Activated T-cell treated with anti-CD3 and anti-CD28 coated beads for 48 hours (primary cell): ENCODE results near the gene CHD2.
"Not testable (repeated sequence)": the region's sequence is repeated elsewhere in the genome, so short reads cannot be mapped to it uniquely, and the experiment has no call there.

Experiments used
- DNase-seq: peaks from one replicate; pipeline ENCODE4 v3.0.0-alpha.2; 2020; ENCODE audit warnings: low read depth

The CHD2 gene

DNA sequence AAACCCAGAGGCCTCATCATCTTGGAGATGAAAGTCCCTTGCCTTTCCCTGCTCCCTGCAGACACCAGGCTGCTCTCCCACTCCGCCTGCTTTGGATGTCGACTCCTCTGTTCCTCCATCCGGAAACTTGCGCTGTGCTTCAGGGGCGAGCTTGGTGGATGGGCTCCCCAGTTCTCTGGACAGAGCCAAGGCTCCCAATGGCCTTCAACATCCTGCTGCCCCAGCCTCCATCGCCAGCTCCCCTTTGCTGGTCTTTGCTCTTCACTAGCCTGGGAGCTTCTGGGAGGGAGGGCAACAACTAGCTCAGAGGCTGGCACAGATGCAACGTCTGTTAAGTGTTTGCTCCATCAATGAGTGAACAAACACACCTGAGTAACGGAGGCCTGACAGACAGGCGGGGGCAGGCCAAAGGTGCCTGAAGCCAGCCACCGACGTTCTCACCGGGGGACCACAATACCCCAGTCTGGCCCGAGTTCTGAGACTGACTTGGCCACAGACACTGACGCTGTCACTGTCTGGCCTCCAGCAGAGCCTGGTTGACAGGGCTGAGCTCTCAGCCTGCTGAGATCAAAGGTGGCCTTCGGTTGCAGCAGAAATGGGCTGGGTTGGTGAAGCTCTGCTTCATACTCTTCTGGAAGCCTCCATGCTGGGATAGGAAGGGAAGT is 149.9 kb downstream of the CHD2 start:
- DNase-seq, result no peak

- no peak for DNase-seq
Measured at GRCh38 chr15:93050648-93051047, 150.5 kb downstream of the CHD2 start.

GRCh38 chr15:93051236-93052089 is 151.3 kb downstream of the CHD2 start:
- no peak for DNase-seq

GRCh38 chr15:93052090-93052879 is 152.2 kb downstream of the CHD2 start:
- DNase-seq, result no peak

DNA sequence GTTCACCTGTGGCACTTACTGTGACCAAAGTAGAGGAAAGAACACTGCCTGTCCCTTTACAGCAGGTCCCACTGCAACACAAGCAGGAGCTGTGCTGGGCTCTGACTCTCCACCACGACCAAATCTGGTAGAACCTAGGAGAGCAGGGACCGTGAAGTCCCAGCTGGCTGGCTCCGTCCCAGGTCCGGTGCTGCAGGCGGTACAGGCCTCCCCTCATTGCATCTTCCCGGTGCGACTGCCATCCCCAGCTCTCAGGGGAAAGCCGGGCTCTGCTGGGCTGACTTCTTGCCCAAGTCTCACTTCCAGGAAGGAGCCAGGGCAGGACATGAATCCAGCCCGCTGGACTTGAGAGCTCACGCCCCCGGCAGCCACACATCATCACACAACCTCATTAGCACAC is 155.1 kb downstream of the CHD2 start:
- DNase-seq, result no peak

DNA sequence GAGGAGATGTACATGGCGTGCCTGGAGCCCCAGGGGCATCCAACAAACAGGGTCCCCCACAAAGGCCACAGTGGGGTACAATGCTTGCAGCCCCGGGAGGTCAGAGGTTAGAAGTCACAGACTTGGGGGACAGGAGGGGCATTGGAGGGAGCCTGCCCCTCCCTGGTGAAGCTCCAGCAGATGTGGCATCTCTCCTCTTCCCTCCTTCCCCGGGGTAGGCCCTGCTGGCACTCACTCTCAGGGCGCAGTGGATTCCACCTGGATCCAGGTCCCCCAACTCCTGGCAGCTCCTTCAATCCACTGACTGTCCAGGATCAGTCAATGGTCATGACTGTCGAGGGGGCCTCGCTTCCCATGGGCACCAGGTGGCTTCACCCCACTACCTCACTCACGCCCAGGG is 156.7 kb downstream of the CHD2 start:
- no peak for DNase-seq

GRCh38 chr15:93057618-93058017 is 157.5 kb downstream of the CHD2 start:
- no peak for DNase-seq

DNA sequence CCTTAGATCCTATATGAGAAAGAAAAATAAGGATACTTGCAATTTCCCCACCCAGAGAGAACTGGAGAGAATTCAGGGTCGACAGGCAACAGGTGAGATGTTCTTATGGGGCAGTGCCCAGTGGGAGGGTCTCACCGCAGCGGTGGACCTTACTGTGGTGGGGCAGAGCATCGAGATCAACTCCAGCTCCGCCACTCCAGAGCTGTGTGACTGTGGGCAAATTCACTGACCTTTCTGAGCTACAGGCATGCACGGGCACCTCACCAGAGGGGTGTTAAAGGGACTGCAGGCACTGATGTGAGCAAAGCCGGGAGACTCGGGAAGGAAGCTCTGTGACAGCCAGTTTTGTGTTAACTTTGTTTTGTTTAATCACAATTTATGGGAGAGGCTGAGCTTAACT is 158.0 kb downstream of the CHD2 start:
- DNase-seq, result no peak

DNA sequence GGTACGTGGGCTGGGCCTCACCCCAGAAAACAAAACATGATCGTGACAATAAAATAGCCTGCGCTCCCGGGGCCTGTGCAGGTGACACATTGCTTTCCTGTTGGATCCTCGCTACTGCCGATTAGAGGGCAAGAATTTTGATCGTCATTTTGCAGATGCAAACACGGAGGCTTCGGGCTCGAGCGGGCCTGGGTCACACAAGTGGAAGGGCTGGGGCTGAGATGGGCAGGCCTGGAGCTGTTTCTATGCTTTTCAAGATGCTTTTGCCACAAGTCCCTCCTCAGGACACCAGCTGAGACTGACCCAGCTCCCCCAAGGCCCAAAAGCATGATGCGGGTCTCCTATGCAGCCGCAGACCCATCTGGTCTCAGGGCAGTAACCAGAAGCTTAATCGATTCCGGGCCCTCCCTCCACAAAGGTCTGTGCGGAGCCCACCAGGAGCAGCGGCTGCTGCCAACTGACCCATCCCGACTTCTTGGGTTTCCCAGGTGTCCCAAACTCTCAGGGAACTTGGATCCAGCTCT is 158.8 kb downstream of the CHD2 start:
- DNase-seq, result no peak

DNA sequence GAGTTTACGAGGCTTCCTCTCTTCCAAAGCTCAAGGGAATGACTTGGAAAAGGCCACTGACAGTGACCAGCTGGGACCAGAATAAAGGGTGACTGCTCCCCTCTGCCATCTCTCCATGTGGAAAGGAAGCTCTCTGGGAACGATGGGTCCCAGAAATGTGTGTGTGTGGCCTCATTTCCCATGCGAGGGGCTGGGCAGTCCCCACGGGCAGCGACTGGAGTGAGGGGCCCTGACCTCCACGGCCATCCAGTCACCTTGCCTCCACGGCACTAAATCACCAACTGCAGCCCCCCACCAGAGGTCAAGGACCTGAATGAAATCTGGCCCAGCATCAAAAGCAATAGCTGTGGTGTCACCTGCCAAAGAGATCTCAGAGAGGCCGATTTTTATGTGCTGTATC is 159.3 kb downstream of the CHD2 start:
- no peak for DNase-seq

GRCh38 chr15:93060336-93061248 is 160.5 kb downstream of the CHD2 start:
- DNase-seq, result no peak

DNA sequence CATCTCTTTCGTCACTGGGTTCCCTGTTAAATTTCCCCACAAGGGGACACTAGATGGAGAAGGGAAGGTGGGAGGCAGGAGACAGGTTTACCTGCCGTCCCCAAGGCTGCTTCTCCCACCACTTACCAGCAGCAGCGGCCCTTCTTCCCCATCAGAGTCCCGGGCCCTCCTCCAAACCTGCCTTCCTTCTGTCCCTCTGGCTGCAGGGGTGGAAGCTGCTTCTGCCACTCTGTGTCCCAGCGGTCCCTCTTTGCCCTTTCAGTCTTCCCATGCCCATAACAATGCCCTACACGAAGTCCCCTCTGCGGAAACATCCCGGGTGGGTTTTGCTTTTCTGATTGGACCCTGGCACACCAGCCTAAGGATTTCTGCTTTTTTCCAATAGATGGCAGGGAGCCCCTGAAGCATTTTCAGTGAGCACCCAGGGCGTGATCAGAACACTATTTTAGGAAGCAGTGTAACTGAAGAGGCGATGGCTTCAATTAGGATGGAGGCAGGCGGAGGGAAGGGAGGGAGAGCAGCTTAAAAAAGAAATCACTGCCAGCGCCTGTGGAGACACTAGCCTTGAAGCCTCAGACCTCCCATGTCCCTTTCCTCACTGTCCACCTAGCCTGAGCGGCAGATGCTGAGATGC is 162.6 kb downstream of the CHD2 start:
- not testable (repeated sequence) for DNase-seq

DNA sequence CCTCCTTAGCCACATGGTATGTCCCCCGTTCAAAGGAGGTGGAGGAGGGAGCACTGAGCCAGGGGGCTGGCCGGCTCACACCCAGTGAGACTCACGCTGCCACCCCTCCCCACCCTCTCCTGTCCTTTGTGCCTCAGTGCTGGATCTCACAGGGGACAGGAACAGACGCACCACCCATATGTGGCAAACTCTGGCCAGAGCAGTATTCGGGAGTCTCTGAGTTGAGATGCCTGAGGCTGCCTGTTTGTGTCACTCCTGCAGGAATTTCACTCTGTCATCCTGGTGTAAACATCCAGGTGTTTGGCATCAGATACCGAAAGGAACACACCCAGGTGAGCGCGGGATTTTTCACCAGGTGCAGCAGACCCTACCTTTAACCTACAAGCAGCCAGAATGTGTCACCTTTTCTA is 163.1 kb downstream of the CHD2 start:
- DNase-seq, result no peak

GRCh38 chr15:93063796-93064690 is 163.9 kb downstream of the CHD2 start:
- no peak for DNase-seq

- DNase-seq, result no peak
Measured at GRCh38 chr15:93065641-93066045, 165.5 kb downstream of the CHD2 start.

- DNase-seq, result no peak
Measured at GRCh38 chr15:93066224-93066681, 166.1 kb downstream of the CHD2 start.

GRCh38 chr15:93066834-93067648 is 166.9 kb downstream of the CHD2 start:
- no peak for DNase-seq

DNA sequence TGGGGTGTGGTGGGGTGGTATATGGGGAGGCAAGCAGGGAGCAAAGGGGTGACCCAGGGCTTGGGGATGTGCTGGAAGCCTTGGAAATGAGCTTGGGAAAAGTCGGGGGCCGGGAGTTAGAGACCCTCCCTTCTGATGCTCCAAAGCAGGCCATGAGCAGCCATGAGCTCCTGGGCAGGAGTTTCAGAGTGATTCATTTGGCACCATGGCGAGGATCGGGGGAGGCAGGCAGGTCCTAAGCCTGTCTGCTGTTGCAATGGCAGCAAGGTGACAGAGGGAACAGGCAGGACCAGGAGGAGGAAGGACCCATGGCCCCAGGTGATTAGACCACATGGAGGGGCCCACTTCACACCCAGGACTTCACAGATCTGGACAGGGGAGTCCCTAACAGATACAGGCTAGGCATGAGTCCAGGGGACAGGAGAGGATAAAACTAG is 167.5 kb downstream of the CHD2 start:
- DNase-seq, result no peak
